Measurements from ENCODE around the gene AKAP9.

Gene AKAP9

GRCh38 chr7:92042056-92042737 lies 101.5 kb downstream of the AKAP9 start:
- in situ Hi-C loops (cut with MboI; ENCODE audit: low sequenced_read_pairs) = no loop called here
- H3K9me3 ChIP-seq = no peaks in the 10 kb centered on the region
- no peak overlapping the region for H3K4me3 ChIP-seq
- H3K36me3 ChIP-seq (replicated peaks) = peaks cover 19% of the 10 kb centered on the region
- no peak for DNase-seq (ENCODE audit: low spot score in 2 of 2)
- H3K27me3 ChIP-seq (ENCODE audit: low read depth) = no peaks in the 10 kb centered on the region
- no peaks in the 10 kb centered on the region for H3K4me1 ChIP-seq

GRCh38 chr7:92043098-92043497 lies 102.4 kb downstream of the AKAP9 start:
- H3K4me3 ChIP-seq = no peak overlapping the region
- peaks cover 19% of the 10 kb centered on the region for H3K36me3 ChIP-seq (replicated peaks)
- DNase-seq (ENCODE audit: low spot score in 2 of 2) = no peak
- H3K27me3 ChIP-seq (ENCODE audit: low read depth) = no peaks in the 10 kb centered on the region
- in situ Hi-C loops (cut with MboI; ENCODE audit: low sequenced_read_pairs) = no loop called here
- H3K9me3 ChIP-seq = no peaks in the 10 kb centered on the region
- H3K4me1 ChIP-seq = no peaks in the 10 kb centered on the region

DNA sequence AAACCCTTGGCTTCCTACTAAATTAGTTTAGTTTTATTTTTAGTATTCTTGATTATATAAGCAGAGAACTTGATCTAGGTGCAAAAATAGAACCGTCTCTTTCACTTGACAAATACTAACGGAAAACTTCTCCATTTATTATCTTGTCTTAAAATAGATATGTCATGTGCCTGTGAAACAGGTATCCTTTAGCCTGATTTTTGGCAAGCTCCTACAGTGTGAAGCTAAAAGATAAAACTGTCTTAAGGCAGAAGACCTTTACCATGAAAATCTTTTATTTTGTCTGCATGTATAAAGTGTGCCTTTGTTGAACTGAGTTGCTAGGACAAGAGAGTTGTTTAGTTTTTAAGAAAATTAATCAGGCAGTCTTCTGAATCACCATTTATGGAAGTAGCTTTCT lies 103.0 kb downstream of the AKAP9 start:
- DNase-seq (ENCODE audit: low spot score in 2 of 2) = no peak
- Histone ChIP-seq H3K4me1 (no peaks in the 10 kb centered on the region), H3K9me3 (no peaks in the 10 kb centered on the region), H3K36me3 (replicated peaks) (peaks cover 19% of the 10 kb centered on the region), H3K27me3 (ENCODE audit: low read depth) (no peaks in the 10 kb centered on the region), H3K4me3 (no peak overlapping the region)
- in situ Hi-C loops (cut with MboI; ENCODE audit: low sequenced_read_pairs) = no loop called here

- no peaks in the 10 kb centered on the region for H3K27me3 ChIP-seq (ENCODE audit: low read depth)
- in situ Hi-C loops (cut with MboI; ENCODE audit: low sequenced_read_pairs) = no loop called here
- H3K4me3 ChIP-seq = no peak overlapping the region
- H3K36me3 ChIP-seq (replicated peaks) = peaks cover 19% of the 10 kb centered on the region
- no peaks in the 10 kb centered on the region for H3K9me3 ChIP-seq
- no peaks in the 10 kb centered on the region for H3K4me1 ChIP-seq
- no peak for DNase-seq (ENCODE audit: low spot score in 2 of 2)
Observed at GRCh38 chr7:92044148-92044547, 103.5 kb downstream of the AKAP9 start.

DNA sequence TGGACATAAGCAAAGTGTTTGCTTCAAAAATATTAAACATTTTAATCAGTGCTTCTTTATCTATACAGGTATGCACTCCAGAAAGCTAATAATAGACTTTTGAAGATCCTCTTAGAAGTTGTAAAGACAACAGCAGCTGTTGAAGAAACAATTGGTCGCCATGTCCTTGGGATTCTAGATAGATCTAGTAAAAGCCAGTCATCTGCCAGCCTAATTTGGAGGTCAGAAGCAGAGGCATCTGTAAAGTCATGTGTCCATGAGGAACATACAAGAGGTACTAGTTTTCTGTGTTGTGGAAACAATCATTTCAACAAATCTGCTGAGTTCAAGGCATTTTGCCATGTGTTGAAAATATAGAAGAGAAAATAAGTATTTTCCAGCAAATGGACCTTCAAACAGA lies 104.3 kb downstream of the AKAP9 start:
- H3K27me3 ChIP-seq (ENCODE audit: low read depth) = no peaks in the 10 kb centered on the region
- no peaks in the 10 kb centered on the region for H3K9me3 ChIP-seq
- no peak for DNase-seq (ENCODE audit: low spot score in 2 of 2)
- no peak overlapping the region for H3K4me3 ChIP-seq
- no peaks in the 10 kb centered on the region for H3K4me1 ChIP-seq
- peaks cover 19% of the 10 kb centered on the region for H3K36me3 ChIP-seq (replicated peaks)
- in situ Hi-C loops (cut with MboI; ENCODE audit: low sequenced_read_pairs) = no loop called here

DNA sequence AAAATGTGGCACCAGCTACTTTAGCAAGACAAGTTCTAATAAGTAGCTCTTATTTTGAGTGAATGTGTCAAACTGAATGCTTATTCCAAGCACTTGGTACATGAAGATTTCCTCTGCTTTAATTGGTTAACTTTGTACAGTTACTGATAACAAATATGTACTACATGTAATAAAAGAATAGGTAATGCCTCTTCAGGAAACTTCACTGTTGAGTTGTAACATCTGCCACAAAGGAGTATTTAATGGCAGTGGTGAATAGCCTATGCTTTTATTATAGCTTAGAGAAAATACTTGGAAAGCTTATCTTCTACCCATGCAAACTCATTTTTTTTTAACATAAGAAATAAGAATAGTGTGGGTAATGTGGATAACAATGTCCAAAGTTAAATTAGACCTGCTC lies 111.0 kb downstream of the AKAP9 start:
- Histone ChIP-seq H3K36me3 (replicated peaks) (peaks cover 3% of the 10 kb centered on the region), H3K27me3 (ENCODE audit: low read depth) (no peaks in the 10 kb centered on the region), H3K9me3 (no peaks in the 10 kb centered on the region), H3K4me3 (no peak overlapping the region), H3K4me1 (no peaks in the 10 kb centered on the region)
- in situ Hi-C loops (cut with MboI; ENCODE audit: low sequenced_read_pairs) = no loop called here
- no peak for DNase-seq (ENCODE audit: low spot score in 2 of 2)

GRCh38 chr7:92052159-92052558 lies 111.5 kb downstream of the AKAP9 start:
- in situ Hi-C loops (cut with MboI; ENCODE audit: low sequenced_read_pairs) = no loop called here
- Histone ChIP-seq H3K27me3 (ENCODE audit: low read depth) (no peaks in the 10 kb centered on the region), H3K4me3 (no peak overlapping the region), H3K4me1 (no peaks in the 10 kb centered on the region), H3K9me3 (no peaks in the 10 kb centered on the region), H3K36me3 (replicated peaks) (no peaks in the 10 kb centered on the region; the same call in none of the 2 replicates)
- no peak for DNase-seq (ENCODE audit: low spot score in 2 of 2)

DNA sequence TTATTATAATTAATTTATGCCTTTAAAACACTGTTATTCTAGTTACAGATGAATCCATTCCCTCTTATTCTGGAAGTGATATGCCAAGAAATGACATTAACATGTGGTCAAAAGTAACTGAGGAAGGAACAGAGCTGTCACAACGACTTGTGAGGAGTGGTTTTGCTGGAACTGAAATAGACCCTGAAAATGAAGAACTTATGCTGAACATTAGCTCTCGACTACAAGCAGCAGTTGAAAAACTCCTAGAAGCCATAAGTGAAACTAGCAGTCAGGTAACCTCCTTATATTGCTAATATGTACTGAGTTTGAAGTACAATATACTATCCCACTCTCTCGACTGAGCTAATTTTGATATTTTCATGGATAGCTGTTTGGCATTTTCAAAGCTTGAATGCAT lies 112.0 kb downstream of the AKAP9 start:
- in situ Hi-C loops (cut with MboI; ENCODE audit: low sequenced_read_pairs) = no loop called here
- H3K4me1 ChIP-seq = peaks cover 2% of the 10 kb centered on the region; the same call in 1 of the 2 replicates
- no peak overlapping the region for H3K4me3 ChIP-seq
- no peaks in the 10 kb centered on the region; the same call in none of the 2 replicates for H3K36me3 ChIP-seq (replicated peaks)
- H3K9me3 ChIP-seq = no peaks in the 10 kb centered on the region
- DNase-seq (ENCODE audit: low spot score in 2 of 2) = no peak
- no peaks in the 10 kb centered on the region for H3K27me3 ChIP-seq (ENCODE audit: low read depth)

- no peaks in the 10 kb centered on the region for H3K27me3 ChIP-seq (ENCODE audit: low read depth)
- no peaks in the 10 kb centered on the region; the same call in none of the 2 replicates for H3K36me3 ChIP-seq (replicated peaks)
- H3K4me3 ChIP-seq = no peak overlapping the region
- in situ Hi-C loops (cut with MboI; ENCODE audit: low sequenced_read_pairs) = no loop called here
- no peaks in the 10 kb centered on the region for H3K9me3 ChIP-seq
- DNase-seq (ENCODE audit: low spot score in 2 of 2) = no peak
- peaks cover 2% of the 10 kb centered on the region; the same call in 1 of the 2 replicates for H3K4me1 ChIP-seq
Observed at GRCh38 chr7:92053312-92053711, 112.7 kb downstream of the AKAP9 start.

DNA sequence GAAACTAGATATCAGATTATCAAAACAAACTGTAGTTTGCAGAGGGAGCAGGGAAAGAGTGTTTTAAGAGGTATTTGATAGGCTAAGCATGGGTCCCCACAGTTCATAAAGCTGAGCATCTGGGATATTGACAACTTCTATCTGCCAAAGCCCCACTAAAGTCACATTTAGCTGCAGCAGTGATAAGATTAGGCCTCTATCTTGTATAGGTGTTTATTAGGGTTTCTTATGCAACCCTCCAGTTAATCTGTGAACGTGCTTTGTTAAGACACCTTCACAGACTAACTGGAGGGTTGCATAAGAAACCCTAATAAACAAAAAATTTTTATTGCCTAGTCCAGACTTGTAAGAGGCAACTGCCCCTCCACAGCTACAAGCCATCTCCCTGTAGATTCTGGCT lies 115.6 kb downstream of the AKAP9 start:
- DNase-seq (ENCODE audit: low spot score in 2 of 2) = no peak
- in situ Hi-C loops (cut with MboI; ENCODE audit: low sequenced_read_pairs) = no loop called here
- no peaks in the 10 kb centered on the region for H3K9me3 ChIP-seq
- no peak overlapping the region for H3K4me3 ChIP-seq
- H3K27me3 ChIP-seq (ENCODE audit: low read depth) = no peaks in the 10 kb centered on the region
- no peaks in the 10 kb centered on the region; the same call in 1 of the 2 replicates for H3K36me3 ChIP-seq (replicated peaks)
- H3K4me1 ChIP-seq = peaks cover 2% of the 10 kb centered on the region; the same call in 1 of the 2 replicates

DNA sequence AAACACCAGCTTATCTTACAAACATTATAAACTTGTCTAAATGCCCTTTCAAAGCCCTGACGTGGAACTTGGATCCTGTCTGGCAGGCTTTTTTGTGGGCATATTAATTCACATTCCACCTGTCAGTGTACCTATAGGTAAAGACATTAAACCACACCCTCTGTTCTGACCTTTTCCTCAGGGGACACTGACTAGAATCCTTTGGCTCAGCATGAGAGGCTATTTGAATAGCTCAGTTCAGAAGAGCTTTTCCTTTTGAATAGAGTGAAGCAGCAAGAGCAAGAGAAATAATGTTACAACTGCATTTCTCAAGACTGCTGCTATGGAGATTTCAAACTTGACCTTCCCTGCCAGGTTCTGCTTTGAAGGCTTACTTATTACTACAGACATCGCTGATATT lies 116.7 kb downstream of the AKAP9 start:
- no peaks in the 10 kb centered on the region for H3K9me3 ChIP-seq
- no peak for DNase-seq (ENCODE audit: low spot score in 2 of 2)
- H3K36me3 ChIP-seq (replicated peaks) = no peaks in the 10 kb centered on the region; the same call in 1 of the 2 replicates
- H3K4me3 ChIP-seq = no peak overlapping the region
- peaks cover 2% of the 10 kb centered on the region; the same call in 1 of the 2 replicates for H3K4me1 ChIP-seq
- in situ Hi-C loops (cut with MboI; ENCODE audit: low sequenced_read_pairs) = no loop called here
- H3K27me3 ChIP-seq (ENCODE audit: low read depth) = no peaks in the 10 kb centered on the region

GRCh38 chr7:92058040-92058439 lies 117.4 kb downstream of the AKAP9 start:
- Histone ChIP-seq H3K4me3 (no peak overlapping the region), H3K36me3 (replicated peaks) (no peaks in the 10 kb centered on the region; the same call in 1 of the 2 replicates), H3K27me3 (ENCODE audit: low read depth) (no peaks in the 10 kb centered on the region), H3K4me1 (peaks cover 2% of the 10 kb centered on the region; the same call in 1 of the 2 replicates), H3K9me3 (no peaks in the 10 kb centered on the region)
- no peak for DNase-seq (ENCODE audit: low spot score in 2 of 2)
- in situ Hi-C loops (cut with MboI; ENCODE audit: low sequenced_read_pairs) = no loop called here

- no peak for DNase-seq (ENCODE audit: low spot score in 2 of 2)
- Histone ChIP-seq H3K9me3 (no peaks in the 10 kb centered on the region), H3K36me3 (replicated peaks) (no peaks in the 10 kb centered on the region), H3K4me3 (no peak overlapping the region), H3K4me1 (peaks cover 2% of the 10 kb centered on the region; the same call in 1 of the 2 replicates), H3K27me3 (ENCODE audit: low read depth) (no peaks in the 10 kb centered on the region)
- in situ Hi-C loops (cut with MboI; ENCODE audit: low sequenced_read_pairs) = no loop called here
Observed at GRCh38 chr7:92058899-92059298, 118.2 kb downstream of the AKAP9 start.

DNA sequence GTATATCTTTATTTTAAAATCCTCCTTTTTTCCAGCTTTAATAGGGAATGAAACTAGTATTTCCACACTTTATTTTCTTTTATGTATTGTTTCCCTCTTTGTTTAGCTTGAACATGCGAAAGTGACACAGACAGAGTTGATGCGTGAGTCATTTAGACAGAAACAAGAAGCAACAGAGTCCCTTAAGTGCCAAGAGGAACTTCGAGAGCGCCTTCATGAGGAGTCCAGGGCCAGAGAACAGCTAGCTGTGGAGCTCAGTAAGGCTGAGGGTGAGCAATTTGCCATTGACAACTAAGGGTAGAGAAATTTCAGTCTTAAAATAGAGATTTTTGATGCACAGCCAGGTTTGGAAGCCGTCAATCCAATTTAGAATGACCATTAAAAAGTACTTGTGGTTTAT lies 120.5 kb downstream of the AKAP9 start:
- in situ Hi-C loops (cut with MboI; ENCODE audit: low sequenced_read_pairs) = no loop called here
- DNase-seq (ENCODE audit: low spot score in 2 of 2) = no peak

More for the DNA sequence above, 120.5 kb downstream of the AKAP9 start:
- H3K27me3 ChIP-seq (ENCODE audit: low read depth) = no peaks in the 10 kb centered on the region
- peaks cover under 1% of the 10 kb centered on the region; the same call in 1 of the 2 replicates for H3K36me3 ChIP-seq (replicated peaks)
- no peak overlapping the region for H3K4me3 ChIP-seq
- H3K9me3 ChIP-seq = no peaks in the 10 kb centered on the region
- H3K4me1 ChIP-seq = peaks cover 2% of the 10 kb centered on the region; the same call in 1 of the 2 replicates
